ENCODE results near the gene UBE2O.
A peak's percentile ranks its signal among the peaks of the same experiment; 100 is the strongest.

The UBE2O gene

GRCh38 chr17:76451506-76451905 lies 1.4 kb downstream of the UBE2O start:
- no CpG with 5 or more reads among the region's 6 CpGs for WGBS, 2 donors (ENCODE audit: extremely low coverage in 2 of 2, insufficient read length in 2 of 2, insufficient replicate concordance in 1 of 2)
- H2BK15ac ChIP-seq (ENCODE audit: low read length): no peak overlapping the region
- no peak overlapping the region for H2BK120ac ChIP-seq (ENCODE audit: low read depth, low read length)
- H3K4me3 ChIP-seq (ENCODE audit: low read length in 2 of 2): peak overlapping the region in 1 of 2 donors; percentile 91
- H2BK12ac ChIP-seq (ENCODE audit: low read length): no peak overlapping the region
- H4K91ac ChIP-seq (ENCODE audit: low read depth, low read length, poor library complexity): no peak overlapping the region
- H3K14ac ChIP-seq (ENCODE audit: low read length): no peak overlapping the region
- peak overlapping the region; percentile 85 for H3K4me2 ChIP-seq (ENCODE audit: insufficient read depth, low read length, poor library complexity, severe bottlenecking)
- H3K79me1 ChIP-seq (ENCODE audit: low read depth, low read length): peaks cover 10% of the 10 kb centered on the region
- no peak overlapping the region for H2BK5ac ChIP-seq (ENCODE audit: low read length)
- H3K9ac ChIP-seq (ENCODE audit: low read depth, low read length, poor library complexity): no peak overlapping the region
- H3K9me3 ChIP-seq (replicated peaks in 1 of 2; ENCODE audit: control insufficient read depth in 2 of 2, insufficient read depth in 1 of 2, low read depth in 1 of 2, low read length in 2 of 2): no peaks in the 10 kb centered on the region
- no peak overlapping the region for H4K8ac ChIP-seq (ENCODE audit: low read depth, low read length)
- no peak for DNase-seq (ENCODE audit: low spot score)
- no peak overlapping the region for H3K27ac ChIP-seq (replicated peaks; ENCODE audit: low read length)
- no peak overlapping the region for H3K18ac ChIP-seq (ENCODE audit: low read length)
- H3K4me1 ChIP-seq (ENCODE audit: control insufficient read depth in 2 of 2, insufficient read depth in 1 of 2, low read depth in 1 of 2, low read length in 2 of 2): peaks cover 9 to 20% of the 10 kb centered on the region in 2 donors
- no peak overlapping the region for H3K23ac ChIP-seq (ENCODE audit: low read depth, low read length, poor library complexity)
- H2AFZ ChIP-seq (ENCODE audit: low read length): no peak overlapping the region
- H3K4ac ChIP-seq (ENCODE audit: low read length): no peak overlapping the region
- H3K36me3 ChIP-seq (replicated peaks in 1 of 2; ENCODE audit: control insufficient read depth in 2 of 2, insufficient read depth in 2 of 2, low read length in 2 of 2): no peaks in the 10 kb centered on the region
- no peak overlapping the region for H2AK5ac ChIP-seq (ENCODE audit: low read depth, low read length)
- no peaks in the 10 kb centered on the region for H3K27me3 ChIP-seq (ENCODE audit: control insufficient read depth in 3 of 3, insufficient read depth in 3 of 3, low read depth in 1 of 3, low read length in 3 of 3)

- Histone ChIP-seq H3K79me1 (ENCODE audit: low read depth, low read length) (peaks cover 10% of the 10 kb centered on the region), H3K14ac (ENCODE audit: low read length) (no peak overlapping the region), H2BK120ac (ENCODE audit: low read depth, low read length) (no peak overlapping the region), H3K9ac (ENCODE audit: low read depth, low read length, poor library complexity) (no peak overlapping the region), H3K4ac (ENCODE audit: low read length) (no peak overlapping the region), H3K23ac (ENCODE audit: low read depth, low read length, poor library complexity) (no peak overlapping the region), H3K18ac (ENCODE audit: low read length) (no peak overlapping the region), H3K4me1 (ENCODE audit: control insufficient read depth in 2 of 2, insufficient read depth in 1 of 2, low read depth in 1 of 2, low read length in 2 of 2) (peaks cover 14 to 43% of the 10 kb centered on the region in 2 donors), H4K8ac (ENCODE audit: low read depth, low read length) (no peak overlapping the region), H3K4me2 (ENCODE audit: insufficient read depth, low read length, poor library complexity, severe bottlenecking) (no peak overlapping the region), H3K36me3 (replicated peaks in 1 of 2; ENCODE audit: control insufficient read depth in 2 of 2, insufficient read depth in 2 of 2, low read length in 2 of 2) (no peaks in the 10 kb centered on the region), H3K9me3 (replicated peaks in 1 of 2; ENCODE audit: control insufficient read depth in 2 of 2, insufficient read depth in 1 of 2, low read depth in 1 of 2, low read length in 2 of 2) (no peaks in the 10 kb centered on the region), H3K4me3 (ENCODE audit: low read length in 2 of 2) (no peak overlapping the region), H2AFZ (ENCODE audit: low read length) (no peak overlapping the region), H3K27ac (replicated peaks; ENCODE audit: low read length) (no peak overlapping the region), H2AK5ac (ENCODE audit: low read depth, low read length) (no peak overlapping the region), H3K27me3 (ENCODE audit: control insufficient read depth in 3 of 3, insufficient read depth in 3 of 3, low read depth in 1 of 3, low read length in 3 of 3) (no peaks in the 10 kb centered on the region), H2BK15ac (ENCODE audit: low read length) (no peak overlapping the region), H2BK5ac (ENCODE audit: low read length) (no peak overlapping the region), H2BK12ac (ENCODE audit: low read length) (no peak overlapping the region), H4K91ac (ENCODE audit: low read depth, low read length, poor library complexity) (no peak overlapping the region)
- no peak for DNase-seq (ENCODE audit: low spot score)
- WGBS, 2 donors (ENCODE audit: extremely low coverage in 2 of 2, insufficient read length in 2 of 2, insufficient replicate concordance in 1 of 2): no CpG with 5 or more reads among the region's 6 CpGs
Measured at GRCh38 chr17:76449126-76449525, 3.8 kb downstream of the UBE2O start.

GRCh38 chr17:76447931-76448652 lies 4.9 kb downstream of the UBE2O start:
- H4K91ac ChIP-seq (ENCODE audit: low read depth, low read length, poor library complexity): no peak overlapping the region
- H2BK120ac ChIP-seq (ENCODE audit: low read depth, low read length): no peak overlapping the region
- DNase-seq (ENCODE audit: low spot score): no peak
- no peak overlapping the region for H3K18ac ChIP-seq (ENCODE audit: low read length)
- no peak overlapping the region for H3K4me3 ChIP-seq (ENCODE audit: low read length in 2 of 2)
- H3K27me3 ChIP-seq (ENCODE audit: control insufficient read depth in 3 of 3, insufficient read depth in 3 of 3, low read depth in 1 of 3, low read length in 3 of 3): no peaks in the 10 kb centered on the region
- H3K23ac ChIP-seq (ENCODE audit: low read depth, low read length, poor library complexity): no peak overlapping the region
- H3K27ac ChIP-seq (replicated peaks; ENCODE audit: low read length): no peak overlapping the region
- no peak overlapping the region for H2AFZ ChIP-seq (ENCODE audit: low read length)
- WGBS, 2 donors (ENCODE audit: extremely low coverage in 2 of 2, insufficient read length in 2 of 2, insufficient replicate concordance in 1 of 2): no CpG with 5 or more reads among the region's 7 CpGs
- H2BK15ac ChIP-seq (ENCODE audit: low read length): no peak overlapping the region
- H3K9me3 ChIP-seq (replicated peaks in 1 of 2; ENCODE audit: control insufficient read depth in 2 of 2, insufficient read depth in 1 of 2, low read depth in 1 of 2, low read length in 2 of 2): no peaks in the 10 kb centered on the region
- no peak overlapping the region for H3K14ac ChIP-seq (ENCODE audit: low read length)
- H2BK12ac ChIP-seq (ENCODE audit: low read length): no peak overlapping the region
- H3K4me2 ChIP-seq (ENCODE audit: insufficient read depth, low read length, poor library complexity, severe bottlenecking): no peak overlapping the region
- no peak overlapping the region for H4K8ac ChIP-seq (ENCODE audit: low read depth, low read length)
- no peak overlapping the region for H3K4ac ChIP-seq (ENCODE audit: low read length)
- peaks cover 10% of the 10 kb centered on the region for H3K79me1 ChIP-seq (ENCODE audit: low read depth, low read length)
- no peak overlapping the region for H2AK5ac ChIP-seq (ENCODE audit: low read depth, low read length)
- H3K4me1 ChIP-seq (ENCODE audit: control insufficient read depth in 2 of 2, insufficient read depth in 1 of 2, low read depth in 1 of 2, low read length in 2 of 2): peaks cover 14 to 44% of the 10 kb centered on the region in 2 donors
- H3K9ac ChIP-seq (ENCODE audit: low read depth, low read length, poor library complexity): no peak overlapping the region
- no peak overlapping the region for H2BK5ac ChIP-seq (ENCODE audit: low read length)
- H3K36me3 ChIP-seq (replicated peaks in 1 of 2; ENCODE audit: control insufficient read depth in 2 of 2, insufficient read depth in 2 of 2, low read length in 2 of 2): no peaks in the 10 kb centered on the region

GRCh38 chr17:76446449-76447231 lies 6.3 kb downstream of the UBE2O start:
- WGBS, 2 donors (ENCODE audit: extremely low coverage in 2 of 2, insufficient read length in 2 of 2, insufficient replicate concordance in 1 of 2): no CpG with 5 or more reads among the region's 9 CpGs
- H3K36me3 ChIP-seq (replicated peaks in 1 of 2; ENCODE audit: control insufficient read depth in 2 of 2, insufficient read depth in 2 of 2, low read length in 2 of 2): peaks cover 0 to 2% of the 10 kb centered on the region in 2 donors
- no peak overlapping the region for H2AFZ ChIP-seq (ENCODE audit: low read length)
- peaks cover 19 to 44% of the 10 kb centered on the region in 2 donors for H3K4me1 ChIP-seq (ENCODE audit: control insufficient read depth in 2 of 2, insufficient read depth in 1 of 2, low read depth in 1 of 2, low read length in 2 of 2)
- no peak overlapping the region for H3K9ac ChIP-seq (ENCODE audit: low read depth, low read length, poor library complexity)
- no peak overlapping the region for H2BK5ac ChIP-seq (ENCODE audit: low read length)
- no peak overlapping the region for H3K23ac ChIP-seq (ENCODE audit: low read depth, low read length, poor library complexity)
- no peak for DNase-seq (ENCODE audit: low spot score)
- no peak overlapping the region for H2BK15ac ChIP-seq (ENCODE audit: low read length)
- H3K9me3 ChIP-seq (replicated peaks in 1 of 2; ENCODE audit: control insufficient read depth in 2 of 2, insufficient read depth in 1 of 2, low read depth in 1 of 2, low read length in 2 of 2): no peaks in the 10 kb centered on the region
- no peak overlapping the region for H3K4ac ChIP-seq (ENCODE audit: low read length)
- no peak overlapping the region for H3K4me3 ChIP-seq (ENCODE audit: low read length in 2 of 2)
- H3K18ac ChIP-seq (ENCODE audit: low read length): no peak overlapping the region
- H4K8ac ChIP-seq (ENCODE audit: low read depth, low read length): no peak overlapping the region
- peaks cover 6% of the 10 kb centered on the region for H3K79me1 ChIP-seq (ENCODE audit: low read depth, low read length)
- no peak overlapping the region for H2AK5ac ChIP-seq (ENCODE audit: low read depth, low read length)
- no peak overlapping the region for H3K4me2 ChIP-seq (ENCODE audit: insufficient read depth, low read length, poor library complexity, severe bottlenecking)
- H2BK120ac ChIP-seq (ENCODE audit: low read depth, low read length): no peak overlapping the region
- H3K14ac ChIP-seq (ENCODE audit: low read length): no peak overlapping the region
- H3K27ac ChIP-seq (replicated peaks; ENCODE audit: low read length): no peak overlapping the region
- no peak overlapping the region for H2BK12ac ChIP-seq (ENCODE audit: low read length)
- H3K27me3 ChIP-seq (ENCODE audit: control insufficient read depth in 3 of 3, insufficient read depth in 3 of 3, low read depth in 1 of 3, low read length in 3 of 3): no peaks in the 10 kb centered on the region
- H4K91ac ChIP-seq (ENCODE audit: low read depth, low read length, poor library complexity): no peak overlapping the region

All from neuronal stem cell (in vitro differentiated cells).